Hair follicle dermal papilla cell (primary cell): ENCODE results near the gene XRRA1. TPM values are rescaled to one million over a fixed set of nuclear protein-coding genes. Genes with fewer than 3 reads are reported as not detected.

ENCODE experiments used
- small RNA-seq: library from RNA; depleted of rRNA; stranded (forward); fragments of <200 nt; gene quantifications from one replicate; pipeline ENCODE3, GENCODE V24; 2012
- total RNA-seq: library from RNA; depleted of rRNA; stranded (reverse); fragments of >200 nt; gene quantifications from 2 replicates; pipeline ENCODE4 v1.2.3, GENCODE V29; 2012

Gene XRRA1, protein sequence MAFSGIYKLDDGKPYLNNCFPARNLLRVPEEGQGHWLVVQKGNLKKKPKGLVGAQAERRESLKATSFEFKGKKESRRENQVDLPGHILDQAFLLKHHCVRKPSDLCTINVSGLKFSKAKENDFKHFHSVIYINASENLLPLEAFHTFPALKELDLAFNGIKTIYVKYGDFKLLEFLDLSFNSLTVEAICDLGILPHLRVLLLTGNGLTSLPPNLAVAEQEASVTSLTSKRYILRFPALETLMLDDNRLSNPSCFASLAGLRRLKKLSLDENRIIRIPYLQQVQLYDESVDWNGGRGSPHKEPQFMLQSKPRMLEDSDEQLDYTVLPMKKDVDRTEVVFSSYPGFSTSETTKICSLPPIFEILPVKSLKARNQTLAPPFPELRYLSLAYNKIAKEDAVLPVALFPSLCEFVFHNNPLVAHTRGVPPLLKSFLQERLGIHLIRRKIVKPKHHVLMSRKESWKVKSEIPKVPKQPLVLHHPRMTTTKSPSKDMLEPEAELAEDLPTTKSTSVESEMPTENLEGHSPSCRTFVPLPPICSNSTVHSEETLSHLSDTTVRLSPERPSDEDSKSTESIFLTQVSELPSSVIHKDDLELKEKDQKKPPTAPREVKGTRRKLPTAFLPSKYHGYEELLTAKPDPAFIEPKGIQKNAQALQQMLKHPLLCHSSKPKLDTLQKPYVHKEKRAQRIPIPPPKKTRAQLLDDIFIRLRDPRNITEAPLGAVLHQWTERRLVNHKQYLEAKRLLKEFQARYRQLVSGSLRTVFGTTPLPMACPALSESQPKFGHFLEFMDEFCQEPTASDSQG
- 13.5 and 22.7 TPM in 2 replicates for total RNA-seq

DNA sequence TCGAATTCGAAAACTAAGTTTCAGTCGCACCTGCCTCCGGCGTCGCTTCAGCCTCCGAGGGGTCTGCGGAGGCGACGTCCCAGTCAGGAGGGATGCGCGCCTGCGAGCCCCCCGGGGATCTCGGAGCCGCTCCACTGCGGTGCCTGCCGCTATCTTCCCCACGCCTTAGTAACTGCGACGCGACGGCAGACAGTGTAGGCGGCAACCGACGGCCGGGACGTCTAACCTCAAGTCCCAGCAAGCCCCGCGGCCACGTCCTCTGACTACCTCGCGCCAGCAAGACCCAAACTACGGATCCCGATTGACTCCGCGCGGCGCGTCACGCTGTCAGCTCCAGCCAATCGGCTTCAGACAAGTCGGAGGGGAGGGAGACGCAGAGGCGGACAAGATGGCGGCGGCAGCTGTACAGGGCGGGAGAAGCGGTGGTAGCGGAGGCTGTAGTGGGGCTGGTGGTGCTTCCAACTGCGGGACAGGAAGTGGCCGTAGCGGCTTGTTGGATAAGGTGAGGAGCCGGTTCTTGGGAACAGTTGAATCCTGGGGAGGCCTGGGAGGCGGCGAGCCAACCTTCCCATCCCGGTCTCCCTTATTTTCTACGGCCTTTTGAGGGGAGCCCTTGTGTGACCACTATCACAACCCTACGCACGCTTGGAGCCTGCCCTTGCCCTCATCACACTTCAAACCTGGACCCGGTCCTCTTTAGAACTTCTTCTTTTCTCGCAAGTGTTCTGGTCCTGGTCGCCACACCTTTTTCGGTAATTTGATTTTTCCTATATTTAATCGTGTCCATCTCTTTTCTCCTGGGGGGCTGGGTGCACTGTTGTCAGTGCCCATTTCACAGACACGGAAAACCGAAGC is at the start of gene XRRA1, which contains the start of gene SPCS2:
TSS of gene XRRA1 (minus strand) at position 194 of the 855 bp plus-strand sequence. CDS start 8,213 bp downstream, outside the sequence.
TSS of gene SPCS2 (plus strand) at position 369 of the 855 bp plus-strand sequence. CDS start at position 389, 20 bp downstream.

DNA sequence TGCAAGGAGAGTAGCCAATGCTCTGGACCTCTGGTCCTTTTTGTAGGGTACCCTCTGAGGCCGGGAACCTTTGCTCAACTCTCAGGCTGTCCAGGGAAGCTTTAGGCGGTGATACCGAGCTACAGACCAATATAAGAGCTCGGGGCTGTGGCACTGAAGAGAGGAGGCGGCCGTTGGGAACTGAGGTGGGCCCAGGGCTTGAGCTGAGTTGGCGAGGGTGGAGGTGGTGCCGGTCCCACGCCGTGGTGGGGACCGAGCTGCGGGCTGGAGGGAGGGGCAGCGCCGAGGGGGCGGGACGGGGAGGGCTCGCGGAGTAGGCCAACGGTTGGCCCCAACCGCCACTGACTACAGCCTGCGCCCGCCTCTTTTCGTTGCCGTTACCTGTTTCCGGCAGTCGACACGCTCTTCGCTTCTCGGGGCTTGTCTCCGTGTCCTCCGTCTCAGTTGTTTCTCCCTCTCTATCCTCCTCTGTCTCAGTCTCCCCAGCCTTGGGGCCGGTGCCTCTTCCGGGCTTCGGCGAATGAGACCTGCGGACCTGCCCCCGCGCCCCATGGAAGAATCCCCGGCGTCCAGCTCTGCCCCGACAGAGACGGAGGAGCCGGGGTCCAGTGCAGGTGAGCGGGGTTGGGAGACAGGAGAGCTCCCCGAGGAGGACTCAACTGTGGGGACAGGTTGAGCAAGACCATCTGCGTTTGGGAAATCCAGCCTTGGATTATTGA is 39.8 kb upstream of the XRRA1 start, which contains the start of gene NEU3:
TSS of gene NEU3 (plus strand) at position 393 of the 719 bp plus-strand sequence. CDS start at position 521, 128 bp downstream.

Small RNA genes within 50 kb of the gene (small RNA-seq; reads per million reads assigned to genes)
- not detected for gene RN7SL239P
- gene RNU6-216P = not detected

Other genes with a start within 250 kb of the XRRA1 start
- 0.16 TPM in 1 of 2 replicates, not detected in the other for gene CHRDL2, start 217.7 kb downstream of the XRRA1 start, total RNA-seq
- 32.3 and 35.4 TPM in 2 replicates for gene RNF169, start 200.2 kb downstream of the XRRA1 start, total RNA-seq
- 10.2 and 35.2 TPM in 2 replicates for gene SPCS2, start 175 bp upstream of the XRRA1 start, total RNA-seq
- gene NEU3, start 39.8 kb upstream of the XRRA1 start, total RNA-seq = 5.6 and 9.1 TPM in 2 replicates
- not detected in 2 replicates for gene OR2AT4, start 147.8 kb upstream of the XRRA1 start, total RNA-seq
- not detected in 2 replicates for gene SLCO2B1, start 202.0 kb upstream of the XRRA1 start, total RNA-seq